Erythroblast (primary cell): ENCODE measurements around the gene OXA1L.
"Not testable (repeated sequence)": the region's sequence is repeated elsewhere in the genome, so short reads cannot be mapped to it uniquely, and the experiment has no call there.

ENCODE experiments used
- DNase-seq, 2 experiments: peaks; one replicate each; lab custom pipeline; 2025; lab: John Stamatoyannopoulos, UW
- GATA1 ChIP-seq: IDR thresholded peaks from 2 replicates; pipeline ENCODE4 v1.6.1; 2011; ENCODE audit warnings: low read depth, mild to moderate bottlenecking, control low read depth, low read length, moderate library complexity
- POLR2A ChIP-seq: IDR thresholded peaks from 2 replicates; pipeline ENCODE4 v1.6.1; 2011; ENCODE audit warnings: mild to moderate bottlenecking, low read length

The OXA1L gene

DNA sequence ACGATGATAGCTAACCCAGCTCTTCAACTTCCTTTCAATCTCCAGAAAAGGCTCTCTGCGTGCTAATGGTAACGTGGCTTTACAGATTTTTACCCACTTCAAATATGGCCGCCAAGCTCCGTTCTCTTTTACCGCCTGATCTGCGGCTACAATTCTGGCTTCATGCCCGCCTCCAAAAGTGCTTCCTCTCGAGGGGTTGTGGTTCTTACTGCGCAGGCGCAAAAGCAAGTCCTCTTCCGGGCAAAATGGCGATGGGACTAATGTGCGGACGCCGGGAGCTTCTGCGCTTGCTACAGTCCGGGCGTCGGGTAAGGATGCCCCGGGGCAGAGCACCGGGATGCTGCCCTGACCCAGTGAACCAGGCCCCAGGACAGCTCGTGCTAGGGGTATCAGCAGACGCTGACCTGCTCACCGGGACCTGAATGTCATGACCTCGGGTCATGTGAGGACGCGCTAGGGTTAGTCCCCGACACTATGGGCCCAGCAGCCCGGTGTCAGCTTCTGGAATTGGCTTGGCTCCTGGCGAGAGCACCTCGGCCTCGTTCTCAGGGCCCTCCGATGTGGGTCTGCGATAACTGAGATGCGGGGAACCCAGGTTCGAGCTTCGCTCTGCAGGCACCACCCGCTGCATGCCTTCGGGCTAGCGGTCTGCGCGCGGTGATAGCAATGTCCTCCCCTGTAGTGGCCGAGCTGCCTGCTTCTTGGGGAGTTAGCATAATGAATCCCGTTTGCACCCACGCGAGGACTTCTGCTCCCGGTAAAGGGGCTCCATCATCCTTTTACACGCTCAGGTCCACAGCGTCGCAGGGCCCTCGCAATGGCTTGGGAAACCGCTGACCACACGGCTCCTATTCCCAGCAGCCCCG is at the start of gene OXA1L:
Gene OXA1L, plus strand, starts transcription at position 232 of the 866 bp plus-strand sequence. Its CDS starts 14 bp downstream, at position 246.
- TF ChIP-seq GATA1 (no peak), POLR2A (peak; percentile 87)
- DNase-seq = peak; percentile 98

DNA sequence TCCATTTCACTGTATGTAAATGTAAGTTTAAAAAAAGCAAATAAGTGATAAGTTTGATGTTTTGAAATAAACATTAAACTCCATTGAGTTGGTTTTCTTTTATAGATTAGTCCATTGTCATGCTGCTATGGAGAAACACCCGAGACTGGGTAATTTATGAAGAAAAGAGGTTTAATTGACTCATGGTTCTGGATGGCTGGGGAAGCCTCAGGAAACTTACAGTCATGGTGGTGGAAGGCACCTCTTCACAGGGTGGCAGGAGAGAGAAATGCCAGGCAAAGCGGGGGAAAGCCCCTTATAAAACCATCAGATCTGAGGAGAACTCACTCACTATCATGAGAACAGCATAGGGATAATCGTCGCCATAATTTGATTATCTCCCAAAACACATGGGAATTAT is 48.4 kb upstream of the OXA1L start:
- DNase-seq = no peak

DNA sequence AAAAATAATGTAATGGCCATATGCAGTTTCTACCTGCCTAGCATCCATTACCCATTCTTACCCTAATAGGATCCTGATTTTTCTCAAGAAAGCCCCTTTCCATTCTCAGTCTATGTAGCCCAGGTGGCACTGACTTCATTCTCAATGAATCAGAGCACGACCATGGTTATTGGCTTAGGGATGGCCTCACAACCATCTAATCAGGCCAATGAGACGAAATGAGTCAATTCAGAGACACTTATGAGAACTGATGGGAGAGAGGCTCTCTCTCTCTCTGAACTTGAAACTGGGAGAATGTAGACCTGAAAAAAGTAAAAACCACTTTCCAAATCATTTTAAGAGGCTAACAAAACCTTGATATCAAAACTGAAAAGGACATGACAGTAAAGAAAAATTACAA is 45.3 kb upstream of the OXA1L start:
- TF ChIP-seq GATA1 (no peak), POLR2A (no peak)
- no peak for DNase-seq

More for the DNA sequence above, 48.4 kb upstream of the OXA1L start:
- no peak for TF ChIP-seq GATA1
- TF ChIP-seq POLR2A = no peak

DNA sequence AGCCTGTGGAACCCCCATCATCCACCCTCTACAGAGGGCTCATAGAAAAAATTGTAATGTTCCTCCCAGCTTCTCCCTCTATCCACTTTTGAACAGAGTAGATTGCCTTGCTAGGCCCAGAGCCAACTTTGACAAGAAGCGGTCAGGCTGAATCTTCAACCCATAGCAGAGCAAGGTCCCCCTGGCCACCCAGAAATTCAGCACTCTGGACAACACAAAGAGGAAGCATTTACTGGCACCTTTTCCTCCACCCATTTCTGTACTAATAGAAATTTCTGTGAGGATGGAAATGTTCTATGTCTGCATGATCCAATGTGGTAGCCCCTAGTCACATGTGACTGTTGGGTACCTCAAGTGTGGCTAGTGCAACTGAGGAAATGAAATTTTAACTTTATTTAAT is 42.7 kb upstream of the OXA1L start:
- TF ChIP-seq POLR2A = no peak
- TF ChIP-seq GATA1 = no peak
- DNase-seq = no peak

DNA sequence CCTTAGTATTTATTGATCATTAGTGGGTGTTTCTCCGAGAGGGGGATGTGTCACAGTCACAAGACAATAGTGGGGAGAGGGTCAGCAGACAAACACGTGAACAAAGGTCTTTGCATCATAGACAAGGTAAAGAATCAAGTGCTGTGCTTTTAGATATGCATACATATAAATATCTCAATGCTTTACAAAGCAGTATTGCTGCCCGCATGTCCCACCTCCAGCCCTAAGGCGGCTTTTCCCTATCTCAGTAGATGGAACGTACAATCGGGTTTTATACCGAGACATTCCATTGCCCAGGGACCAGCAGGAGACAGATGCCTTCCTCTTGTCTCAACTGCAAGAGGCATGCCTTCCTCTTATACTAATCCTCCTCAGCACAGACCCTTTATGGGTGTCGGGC is 41.6 kb upstream of the OXA1L start:
- DNase-seq = not testable (repeated sequence)

DNA sequence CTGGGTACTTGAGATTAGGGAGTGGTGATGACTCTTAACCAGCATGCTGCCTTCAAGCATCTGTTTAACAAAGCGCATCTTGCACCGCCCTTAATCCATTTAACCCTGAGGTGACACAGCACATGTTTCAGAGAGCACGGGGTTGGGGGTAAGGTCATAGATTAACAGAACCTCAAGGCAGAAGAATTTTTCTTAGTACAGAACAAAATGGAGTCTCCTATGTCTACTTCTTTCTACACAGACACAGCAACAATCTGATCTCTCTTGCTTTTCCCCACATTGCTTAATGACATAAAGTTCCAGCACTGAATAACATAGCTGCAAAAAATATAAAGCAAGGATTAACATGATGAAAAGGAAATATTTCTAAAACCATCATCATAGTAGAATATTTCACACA is 41.1 kb upstream of the OXA1L start:
- not testable (repeated sequence) for DNase-seq

DNA sequence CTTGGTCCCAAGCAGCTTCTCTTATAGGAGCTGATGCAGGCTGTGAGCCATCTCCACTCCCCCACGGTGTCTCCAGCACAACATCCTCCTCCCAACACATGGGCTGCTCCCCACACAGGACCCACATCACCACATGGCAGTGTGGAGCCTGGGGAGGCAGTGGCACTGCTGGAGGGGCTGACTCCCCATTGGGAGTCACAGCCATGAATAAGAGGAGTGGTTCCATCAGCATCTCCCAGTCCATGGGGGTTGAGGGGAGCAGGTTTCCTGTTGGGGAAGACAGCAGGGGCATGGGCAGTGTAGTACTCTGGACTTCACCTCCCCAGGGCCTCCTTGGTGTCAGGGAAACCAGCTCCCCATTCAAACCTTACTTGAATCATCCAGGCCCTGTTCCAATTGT is 40.5 kb upstream of the OXA1L start:
- TF ChIP-seq GATA1 (no peak), POLR2A (no peak)
- no peak for DNase-seq

DNA sequence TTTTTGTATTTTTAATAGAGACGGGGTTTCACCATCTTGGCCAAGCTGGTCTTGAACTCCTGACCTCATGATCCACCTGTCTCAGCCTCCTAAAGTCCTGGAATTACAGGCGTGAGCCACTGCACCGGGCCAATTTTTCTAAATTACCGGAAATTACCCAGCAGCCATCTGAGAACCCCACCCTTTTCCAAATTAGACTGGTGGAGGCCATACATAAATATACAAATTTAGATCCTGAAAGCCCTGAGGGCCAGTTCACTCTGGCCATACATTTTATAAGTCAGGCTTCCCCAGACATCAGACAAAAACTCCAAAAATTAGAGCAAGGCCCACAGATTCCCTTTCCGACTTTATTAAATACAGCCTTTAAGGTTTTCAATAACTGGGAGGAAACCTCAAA is 34.4 kb upstream of the OXA1L start:
- DNase-seq = not testable (repeated sequence)

DNA sequence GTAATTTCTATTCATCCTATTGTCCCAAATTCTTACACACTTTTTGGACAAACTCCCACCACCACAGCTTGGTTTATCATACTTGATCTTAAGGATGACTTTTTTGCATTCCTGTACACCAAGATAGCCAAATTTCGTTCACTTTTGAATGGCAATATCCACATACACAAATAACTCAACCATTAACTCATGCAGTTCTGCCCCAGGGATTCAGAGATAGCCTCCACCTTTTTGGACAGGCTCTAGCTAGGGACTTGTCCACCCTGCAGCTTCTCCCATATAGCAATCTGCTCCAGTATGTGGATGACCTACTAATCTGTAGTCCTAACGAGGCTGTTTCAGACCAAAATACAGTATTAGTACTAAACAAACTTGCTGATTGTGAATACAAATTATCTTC is 32.7 kb upstream of the OXA1L start:
- TF ChIP-seq POLR2A (no peak), GATA1 (no peak)
- DNase-seq = no peak

DNA sequence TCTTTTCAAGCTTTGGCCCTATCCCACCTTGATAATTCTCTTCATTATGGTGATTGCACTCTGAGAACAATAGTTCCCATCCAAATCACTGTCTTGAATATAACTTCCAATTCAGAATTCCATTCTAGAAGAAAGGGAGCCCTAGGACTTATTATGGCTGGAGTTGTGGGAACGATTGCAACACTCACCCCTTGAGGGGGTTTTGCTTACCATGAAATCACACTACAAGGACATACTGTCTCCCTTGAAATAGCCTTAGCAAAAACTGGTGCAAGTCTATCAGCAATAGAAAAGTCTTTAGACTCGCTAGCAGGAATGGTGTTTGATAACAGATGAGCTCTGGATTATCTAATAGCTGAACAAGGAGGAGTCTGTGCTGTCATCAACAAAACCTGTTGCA is 31.4 kb upstream of the OXA1L start:
- DNase-seq = no peak
- no peak for TF ChIP-seq POLR2A
- TF ChIP-seq GATA1 = no peak

DNA sequence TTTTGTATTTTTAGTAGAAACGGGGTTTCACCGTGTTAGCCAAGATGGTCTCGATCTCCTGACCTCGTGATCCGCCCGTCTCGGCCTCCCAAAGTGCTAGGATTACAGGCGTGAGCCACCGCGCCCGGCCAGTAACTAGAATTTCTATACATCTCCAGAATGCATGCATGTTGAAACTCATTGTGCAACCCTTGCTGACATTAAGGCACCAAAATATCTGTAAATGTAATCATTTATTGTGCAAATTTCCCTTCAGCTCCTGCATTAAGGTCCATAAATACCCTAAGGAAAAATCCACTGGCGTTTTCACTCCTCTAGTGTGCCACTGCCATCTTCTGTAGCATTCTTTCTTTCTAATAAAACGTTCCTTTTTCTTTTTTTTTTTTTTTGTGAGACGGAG is 30.1 kb upstream of the OXA1L start:
- DNase-seq = not testable (repeated sequence)

DNA sequence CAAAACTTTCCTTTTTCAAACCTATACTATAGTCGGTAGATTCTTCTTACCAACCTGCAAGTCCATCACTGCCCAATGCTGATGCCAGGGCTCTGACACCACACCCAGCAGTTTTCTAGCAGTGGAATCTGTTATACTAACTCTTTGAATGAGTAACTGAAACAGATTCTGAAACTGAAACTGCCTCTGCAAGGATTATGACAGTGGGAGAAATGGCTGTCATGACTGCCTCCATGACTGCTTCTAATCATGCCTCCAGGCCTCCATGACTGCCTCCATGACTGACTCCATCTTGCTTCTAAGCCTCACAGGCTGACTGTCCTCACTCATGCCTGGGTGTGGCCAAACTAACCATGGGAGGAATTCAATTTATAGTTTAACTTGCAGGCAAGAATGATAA is 29.4 kb upstream of the OXA1L start:
- no peak for DNase-seq
- TF ChIP-seq POLR2A (no peak), GATA1 (no peak)

DNA sequence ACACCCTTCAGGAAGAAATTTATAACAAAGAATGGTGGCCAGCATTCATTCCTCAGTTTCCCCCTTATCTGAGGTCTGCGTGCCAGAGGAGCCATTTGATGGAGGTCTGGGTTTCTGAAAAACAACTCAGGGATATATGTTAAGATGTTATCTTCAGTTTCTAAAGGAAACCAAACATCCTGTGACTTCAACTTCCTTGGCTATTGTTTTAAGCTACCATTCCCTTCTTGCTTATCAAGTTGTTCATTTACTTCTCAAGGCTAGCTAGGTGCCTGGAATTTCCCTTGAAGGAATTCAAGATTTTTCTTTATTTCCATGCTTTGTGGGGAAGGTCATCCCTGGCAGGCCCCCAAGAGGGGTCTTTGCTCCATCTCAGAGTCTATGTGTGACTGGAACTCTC is 27.1 kb upstream of the OXA1L start:
- TF ChIP-seq GATA1 = no peak
- TF ChIP-seq POLR2A = no peak
- DNase-seq = no peak

DNA sequence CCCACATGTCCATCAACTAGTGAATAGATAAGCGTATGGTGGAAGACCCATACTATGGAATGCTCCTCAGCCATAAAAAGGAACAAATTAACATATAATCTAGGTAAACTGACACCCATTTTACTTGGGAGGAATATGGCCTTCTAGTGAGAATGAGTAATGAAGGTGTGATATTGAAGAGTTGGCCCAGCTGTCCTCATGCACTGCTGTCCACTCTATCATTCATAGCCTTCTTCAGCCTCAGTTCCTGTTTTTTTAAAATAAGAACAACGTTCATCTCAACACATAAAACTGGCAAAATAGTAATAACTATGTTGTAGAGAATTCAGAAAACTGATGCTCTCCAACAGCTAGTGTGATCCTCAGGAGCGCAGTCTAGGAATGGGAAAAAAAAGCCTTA is 26.5 kb upstream of the OXA1L start:
- DNase-seq = no peak
- no peak for TF ChIP-seq POLR2A
- TF ChIP-seq GATA1 = no peak

DNA sequence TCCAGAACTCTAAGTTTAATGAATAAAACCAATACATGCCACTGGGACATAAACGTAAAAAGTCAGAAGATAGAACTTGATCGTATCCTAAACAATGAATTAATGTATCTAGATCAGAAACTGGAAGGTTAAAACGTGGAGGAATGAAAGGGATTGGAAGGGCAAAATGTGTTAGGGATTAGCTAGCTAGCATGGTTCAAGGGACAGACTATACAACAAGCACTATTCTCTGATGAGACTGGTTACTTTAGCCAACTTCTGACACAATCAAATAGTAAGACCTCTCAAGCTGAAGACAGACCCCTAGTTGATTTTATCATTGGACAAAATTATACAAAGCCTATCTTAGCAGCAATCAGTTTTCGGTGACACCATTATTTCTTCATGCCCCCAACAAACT is 18.7 kb upstream of the OXA1L start:
- no peak for TF ChIP-seq POLR2A
- no peak for TF ChIP-seq GATA1
- no peak for DNase-seq
